ENCODE data around the gene BAD.
"Not testable (repeated sequence)": the region's sequence is repeated elsewhere in the genome, so short reads cannot be mapped to it uniquely, and the experiment has no call there.

The BAD gene

GRCh38 chr11:64318766-64319761 is 34.6 kb upstream of the BAD start:
- Mint-ChIP-seq H3K27ac (peak overlapping the region; percentile 100), H3K4me1 (ENCODE audit: low read depth) (peaks cover 21% of the 10 kb centered on the region), H3K4me3 (peak overlapping the region; percentile 97), H3K27me3 (ENCODE audit: low read depth) (no peaks in the 10 kb centered on the region), H3K36me3 (ENCODE audit: low read depth) (peaks cover 36% of the 10 kb centered on the region), H3K9me3 (no peaks in the 10 kb centered on the region)
- no peak for DNase-seq (ENCODE audit: low spot score)

GRCh38 chr11:64317961-64318765 is 33.7 kb upstream of the BAD start, which contains the start of gene PRDX5:
Gene PRDX5, plus strand, starts transcription at chr11:64318121. Its CDS starts 95 bp downstream, at chr11:64318216.
- no peaks in the 10 kb centered on the region for H3K27me3 Mint-ChIP-seq (ENCODE audit: low read depth)
- peak within 1 kb of the TSS; percentile 97 for H3K4me3 Mint-ChIP-seq
- DNase-seq (ENCODE audit: low spot score), result peak; percentile 97
- peaks cover 21% of the 10 kb centered on the region for H3K4me1 Mint-ChIP-seq (ENCODE audit: low read depth)
- peak within 1 kb of the TSS; percentile 100 for H3K27ac Mint-ChIP-seq
- peaks cover 37% of the 10 kb centered on the region for H3K36me3 Mint-ChIP-seq (ENCODE audit: low read depth)
- H3K9me3 Mint-ChIP-seq, result no peaks in the 10 kb centered on the region

- DNase-seq (ENCODE audit: low spot score), result peak; percentile 97
- Mint-ChIP-seq H3K27me3 (ENCODE audit: low read depth) (no peaks in the 10 kb centered on the region), H3K4me3 (peak within 1 kb of the TSS; percentile 97), H3K4me1 (ENCODE audit: low read depth) (peaks cover 24% of the 10 kb centered on the region), H3K36me3 (ENCODE audit: low read depth) (peaks cover 42% of the 10 kb centered on the region), H3K9me3 (no peaks in the 10 kb centered on the region), H3K27ac (peak within 1 kb of the TSS; percentile 100)
These were observed 33.0 kb upstream of the BAD start, which contains the start of gene TRMT112 for GRCh38 chr11:64317325-64317960. Gene TRMT112, minus strand, starts transcription at chr11:64317559. Its CDS starts 33 bp downstream, at chr11:64317526.

GRCh38 chr11:64316672-64317324 is 32.3 kb upstream of the BAD start:
- Mint-ChIP-seq H3K36me3 (ENCODE audit: low read depth) (peaks cover 42% of the 10 kb centered on the region), H3K4me3 (peak overlapping the region; percentile 97)

GRCh38 chr11:64315667-64316526 is 31.4 kb upstream of the BAD start:
- not testable (repeated sequence) for H3K27me3 Mint-ChIP-seq (ENCODE audit: low read depth); DNase-seq (ENCODE audit: low spot score); H3K9me3 Mint-ChIP-seq
- Mint-ChIP-seq H3K27ac (peak overlapping the region; percentile 100), H3K4me1 (ENCODE audit: low read depth) (peaks cover 24% of the 10 kb centered on the region), H3K4me3 (peak overlapping the region; percentile 97), H3K36me3 (ENCODE audit: low read depth) (peaks cover 37% of the 10 kb centered on the region)

More at GRCh38 chr11:64316672-64317324, 32.3 kb upstream of the BAD start:
- H3K4me1 Mint-ChIP-seq (ENCODE audit: low read depth), result peaks cover 25% of the 10 kb centered on the region
- H3K27ac Mint-ChIP-seq, result peak overlapping the region; percentile 100
- peak; percentile 40 for DNase-seq (ENCODE audit: low spot score)
- no peaks in the 10 kb centered on the region for H3K27me3 Mint-ChIP-seq (ENCODE audit: low read depth)
- H3K9me3 Mint-ChIP-seq, result no peaks in the 10 kb centered on the region

GRCh38 chr11:64314805-64315561 is 30.5 kb upstream of the BAD start:
- Mint-ChIP-seq H3K36me3 (ENCODE audit: low read depth) (peaks cover 35% of the 10 kb centered on the region), H3K4me3 (peak overlapping the region; percentile 26), H3K9me3 (no peaks in the 10 kb centered on the region), H3K27ac (no peak overlapping the region), H3K27me3 (ENCODE audit: low read depth) (no peaks in the 10 kb centered on the region), H3K4me1 (ENCODE audit: low read depth) (peaks cover 25% of the 10 kb centered on the region)
- DNase-seq (ENCODE audit: low spot score), result no peak

GRCh38 chr11:64314146-64314804 is 29.8 kb upstream of the BAD start:
- peaks cover 32% of the 10 kb centered on the region for H3K36me3 Mint-ChIP-seq (ENCODE audit: low read depth)
- H3K9me3 Mint-ChIP-seq, result no peaks in the 10 kb centered on the region
- DNase-seq (ENCODE audit: low spot score), result no peak
- H3K27ac Mint-ChIP-seq, result no peak overlapping the region
- H3K4me3 Mint-ChIP-seq, result no peak overlapping the region
- no peaks in the 10 kb centered on the region for H3K27me3 Mint-ChIP-seq (ENCODE audit: low read depth)
- H3K4me1 Mint-ChIP-seq (ENCODE audit: low read depth), result peaks cover 23% of the 10 kb centered on the region

- Mint-ChIP-seq H3K27me3 (ENCODE audit: low read depth) (no peaks in the 10 kb centered on the region), H3K36me3 (ENCODE audit: low read depth) (peaks cover 32% of the 10 kb centered on the region), H3K4me1 (ENCODE audit: low read depth) (peaks cover 19% of the 10 kb centered on the region), H3K4me3 (no peak overlapping the region), H3K27ac (peak overlapping the region; percentile 33), H3K9me3 (no peaks in the 10 kb centered on the region)
- no peak for DNase-seq (ENCODE audit: low spot score)
These were observed 29.2 kb upstream of the BAD start for GRCh38 chr11:64313491-64314145.

GRCh38 chr11:64312947-64313346 is 28.5 kb upstream of the BAD start:
- no peak for DNase-seq (ENCODE audit: low spot score)
- H3K4me3 Mint-ChIP-seq, result no peak overlapping the region
- H3K9me3 Mint-ChIP-seq, result no peaks in the 10 kb centered on the region
- peaks cover 32% of the 10 kb centered on the region for H3K36me3 Mint-ChIP-seq (ENCODE audit: low read depth)
- H3K4me1 Mint-ChIP-seq (ENCODE audit: low read depth), result peaks cover 19% of the 10 kb centered on the region
- no peaks in the 10 kb centered on the region for H3K27me3 Mint-ChIP-seq (ENCODE audit: low read depth)
- H3K27ac Mint-ChIP-seq, result peak overlapping the region; percentile 37

- H3K9me3 Mint-ChIP-seq; DNase-seq (ENCODE audit: low spot score); H3K27me3 Mint-ChIP-seq (ENCODE audit: low read depth): not testable (repeated sequence)
- peaks cover 14% of the 10 kb centered on the region for H3K36me3 Mint-ChIP-seq (ENCODE audit: low read depth)
- peak overlapping the region; percentile 43 for H3K4me3 Mint-ChIP-seq
- H3K4me1 Mint-ChIP-seq (ENCODE audit: low read depth), result peaks cover 25% of the 10 kb centered on the region
- H3K27ac Mint-ChIP-seq, result peak overlapping the region; percentile 47
These were observed 23.3 kb upstream of the BAD start for GRCh38 chr11:64307795-64308194.

- Mint-ChIP-seq H3K27me3 (ENCODE audit: low read depth) (no peaks in the 10 kb centered on the region), H3K27ac (no peak overlapping the region), H3K4me3 (peak overlapping the region; percentile 98), H3K9me3 (no peaks in the 10 kb centered on the region), H3K4me1 (ENCODE audit: low read depth) (peaks cover 22% of the 10 kb centered on the region), H3K36me3 (ENCODE audit: low read depth) (peaks cover 11% of the 10 kb centered on the region)
- no peak for DNase-seq (ENCODE audit: low spot score)
These were observed 22.6 kb upstream of the BAD start for GRCh38 chr11:64306876-64307622.
